ENCODE data around the gene PHF12. TPM values are rescaled to one million over a fixed set of nuclear protein-coding genes. Genes with fewer than 3 reads are reported as not detected.

The PHF12 gene
- total and polyA plus RNA-seq, 2 experiments from 2014 or later = 19.7 to 41.0 TPM

GRCh38 chr17:28989028-28989427, 37.7 kb upstream of the PHF12 start:
- no peaks in the 10 kb centered on the region; the same call in 2 of the 3 replicates for H3K36me3 Mint-ChIP-seq (ENCODE audit: low read depth)

GRCh38 chr17:28988475-28988874, 37.2 kb upstream of the PHF12 start:
- Histone ChIP-seq H4K20me1 (replicated peaks; ENCODE audit: insufficient read depth) (no peaks in the 10 kb centered on the region), H2AFZ (no peak overlapping the region), H3K27ac (ENCODE audit: low read depth) (no peak overlapping the region), H3K27me3 (ENCODE audit: insufficient read depth) (no peaks in the 10 kb centered on the region), H3K4me1 (ENCODE audit: insufficient read depth) (peaks cover 19% of the 10 kb centered on the region), H3F3A (replicated peaks; ENCODE audit: low read depth) (peaks cover 5% of the 10 kb centered on the region; the same call in 1 of the 2 replicates), H3K4me3 (no peak overlapping the region), H3K36me3 (ENCODE audit: insufficient read depth) (no peaks in the 10 kb centered on the region), H3K4me2 (no peak overlapping the region), H3K9me2 (ENCODE audit: insufficient read depth) (no peaks in the 10 kb centered on the region), H3K79me2 (replicated peaks; ENCODE audit: insufficient read depth) (no peaks in the 10 kb centered on the region)
- TF ChIP-seq ZNF114 (CRISPR knock-in tag; IDR thresholded peaks at IDR 0.05) (no peak), STAT1 (IDR thresholded peaks at IDR 0.05; ENCODE audit: unreplicated experiment) (no peak), CTCF (conservative IDR thresholded peaks at IDR 0.05; ENCODE audit: low read depth in 2 of 2) (no peak), NANOG (IDR thresholded peaks at IDR 0.05; ENCODE audit: borderline replicate concordance) (no peak), CREB1 (CRISPR knock-in tag; IDR thresholded peaks at IDR 0.05; ENCODE audit: low read depth) (no peak), REST (IDR thresholded peaks at IDR 0.05; ENCODE audit: unreplicated experiment) (no peak), EZH2 (IDR thresholded peaks at IDR 0.05; ENCODE audit: low read depth, unreplicated experiment) (no peak), ZNF331 (CRISPR knock-in tag; IDR thresholded peaks at IDR 0.05; ENCODE audit: low read depth) (no peak)
- H3K27ac Mint-ChIP-seq = no peak overlapping the region
- H3K4me3 Mint-ChIP-seq = no peak overlapping the region
- DNase-seq (ENCODE audit: low spot score) = no peak
- ATAC-seq = no peak
- peaks cover 7% of the 10 kb centered on the region for H3K27me3 Mint-ChIP-seq (ENCODE audit: insufficient read depth, low read depth, poor library complexity)
- peaks cover 2% of the 10 kb centered on the region; the same call in 1 of the 3 replicates for H3K9me3 Mint-ChIP-seq
- H3K4me1 Mint-ChIP-seq = peaks cover 27% of the 10 kb centered on the region
- H3K36me3 Mint-ChIP-seq (ENCODE audit: low read depth) = no peaks in the 10 kb centered on the region; the same call in 2 of the 3 replicates

More at GRCh38 chr17:28989028-28989427, 37.7 kb upstream of the PHF12 start:
- no peak overlapping the region for H3K27ac Mint-ChIP-seq
- Histone ChIP-seq H3K27ac (ENCODE audit: low read depth) (no peak overlapping the region), H3K4me3 (no peak overlapping the region), H3K4me1 (ENCODE audit: insufficient read depth) (peaks cover 19% of the 10 kb centered on the region), H2AFZ (no peak overlapping the region), H3K36me3 (ENCODE audit: insufficient read depth) (no peaks in the 10 kb centered on the region), H3K9me2 (ENCODE audit: insufficient read depth) (no peaks in the 10 kb centered on the region), H3K27me3 (ENCODE audit: insufficient read depth) (no peaks in the 10 kb centered on the region), H4K20me1 (replicated peaks; ENCODE audit: insufficient read depth) (no peaks in the 10 kb centered on the region), H3K4me2 (no peak overlapping the region), H3F3A (replicated peaks; ENCODE audit: low read depth) (peaks cover 5% of the 10 kb centered on the region; the same call in 1 of the 2 replicates), H3K79me2 (replicated peaks; ENCODE audit: insufficient read depth) (no peaks in the 10 kb centered on the region)
- no peak for DNase-seq (ENCODE audit: low spot score)
- peaks cover 2% of the 10 kb centered on the region; the same call in 1 of the 3 replicates for H3K9me3 Mint-ChIP-seq
- TF ChIP-seq ETS1 (IDR thresholded peaks at IDR 0.05) (no peak), EZH2 (IDR thresholded peaks at IDR 0.05; ENCODE audit: low read depth, unreplicated experiment) (no peak)
- peaks cover 10% of the 10 kb centered on the region for H3K27me3 Mint-ChIP-seq (ENCODE audit: insufficient read depth, low read depth, poor library complexity)
- H3K4me3 Mint-ChIP-seq = no peak overlapping the region
- no peak for ATAC-seq
- peaks cover 24% of the 10 kb centered on the region for H3K4me1 Mint-ChIP-seq

Measured in GM23338 (cell line).